GM12891 (cell line): ENCODE data around the gene HIC1.

Source experiments
- POLR2A ChIP-seq: IDR thresholded peaks from 2 replicates; pipeline ENCODE4 v1.6.1; 2011; ENCODE audit warnings: low read depth, low read length, control low read depth
- POLR2AphosphoS5 ChIP-seq: IDR thresholded peaks from 2 replicates; pipeline ENCODE4 v1.6.1; 2011; ENCODE audit warnings: low read depth, low read length, control low read depth

DNA sequence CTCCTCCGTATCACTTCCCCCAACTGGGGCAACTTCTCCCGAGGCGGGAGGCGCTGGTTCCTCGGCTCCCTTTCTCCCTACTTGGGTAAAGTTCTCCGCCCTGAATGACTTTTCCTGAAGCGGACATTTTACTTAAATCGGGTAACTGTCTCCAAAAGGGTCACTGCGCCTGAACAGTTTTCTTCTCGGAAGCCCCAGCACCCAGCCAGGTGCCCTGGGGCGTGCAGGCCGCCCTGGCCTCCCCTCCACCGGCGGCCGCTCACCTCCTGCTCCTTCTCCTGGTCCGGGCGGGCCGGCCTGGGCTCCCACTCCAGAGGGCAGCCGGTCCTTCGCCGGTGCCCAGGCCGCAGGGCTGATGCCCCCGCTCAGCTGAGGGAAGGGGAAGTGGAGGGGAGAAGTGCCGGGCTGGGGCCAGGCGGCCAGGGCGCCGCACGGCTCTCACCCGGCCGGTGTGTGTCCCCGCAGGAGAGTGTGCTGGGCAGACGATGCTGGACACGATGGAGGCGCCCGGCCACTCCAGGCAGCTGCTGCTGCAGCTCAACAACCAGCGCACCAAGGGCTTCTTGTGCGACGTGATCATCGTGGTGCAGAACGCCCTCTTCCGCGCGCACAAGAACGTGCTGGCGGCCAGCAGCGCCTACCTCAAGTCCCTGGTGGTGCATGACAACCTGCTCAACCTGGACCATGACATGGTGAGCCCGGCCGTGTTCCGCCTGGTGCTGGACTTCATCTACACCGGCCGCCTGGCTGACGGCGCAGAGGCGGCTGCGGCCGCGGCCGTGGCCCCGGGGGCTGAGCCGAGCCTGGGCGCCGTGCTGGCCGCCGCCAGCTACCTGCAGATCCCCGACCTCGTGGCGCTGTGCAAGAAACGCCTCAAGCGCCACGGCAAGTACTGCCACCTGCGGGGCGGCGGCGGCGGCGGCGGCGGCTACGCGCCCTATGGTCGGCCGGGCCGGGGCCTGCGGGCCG lies 1.6 kb downstream of the HIC1 start:
- TF ChIP-seq POLR2A (peak; percentile 63; the same call in 1 of the 2 replicates), POLR2AphosphoS5 (peak; percentile 46; the same call in 1 of the 2 replicates)
